Erythroblast (primary cell): Measurements from ENCODE around the gene RGS21.

ENCODE experiments used
- DNase-seq, 2 experiments: peaks; one replicate each; lab custom pipeline; 2025; lab: John Stamatoyannopoulos, UW
- GATA1 ChIP-seq: IDR thresholded peaks from 2 replicates; pipeline ENCODE4 v1.6.1; 2011; ENCODE audit warnings: low read depth, mild to moderate bottlenecking, control low read depth, low read length, moderate library complexity
- POLR2A ChIP-seq: IDR thresholded peaks from 2 replicates; pipeline ENCODE4 v1.6.1; 2011; ENCODE audit warnings: mild to moderate bottlenecking, low read length

The RGS21 gene

DNA sequence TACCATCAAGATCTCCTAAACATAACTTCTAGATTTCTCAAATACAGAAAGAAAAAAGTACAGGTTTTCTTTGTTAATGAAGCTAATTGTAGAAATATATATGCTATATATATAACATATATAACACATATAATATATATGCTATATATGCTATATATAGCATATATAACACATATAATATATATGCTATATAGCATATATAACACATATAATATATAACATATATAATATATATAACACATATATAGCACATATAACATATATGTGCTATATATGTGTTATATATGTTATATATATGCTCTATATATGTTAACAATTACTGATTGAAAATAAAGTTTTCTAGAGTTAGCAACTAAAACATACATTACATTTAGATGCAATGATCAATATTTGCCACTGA is 34.8 kb downstream of the RGS21 start:
- DNase-seq, result no peak
- no peak for TF ChIP-seq POLR2A
- no peak for TF ChIP-seq GATA1

- TF ChIP-seq GATA1 (no peak), POLR2A (no peak)
- DNase-seq, result no peak
Observed at GRCh38 chr1:192357924-192358323, 41.1 kb downstream of the RGS21 start.

GRCh38 chr1:192358402-192358801 is 41.6 kb downstream of the RGS21 start:
- no peak for DNase-seq
- TF ChIP-seq POLR2A, result no peak
- TF ChIP-seq GATA1, result no peak

DNA sequence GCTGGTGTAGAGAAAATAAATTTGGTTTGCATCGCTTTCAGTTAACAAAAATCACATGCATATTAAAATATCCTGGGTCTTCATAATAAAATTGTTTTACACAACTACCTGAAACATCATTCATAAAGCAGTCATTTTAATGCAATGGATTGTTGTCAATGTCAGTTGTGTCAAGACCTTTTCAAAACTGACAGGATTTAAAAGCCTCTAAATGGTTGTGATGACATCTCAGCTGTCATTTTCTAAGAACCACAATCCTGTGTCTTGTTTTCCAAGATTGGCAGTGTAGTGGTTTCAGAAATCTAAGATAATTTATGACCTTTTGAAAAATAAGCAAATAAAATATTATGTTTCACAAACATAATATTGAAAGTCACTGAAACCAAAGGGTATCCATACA is 42.0 kb downstream of the RGS21 start:
- TF ChIP-seq GATA1, result no peak
- no peak for TF ChIP-seq POLR2A
- DNase-seq, result no peak

- TF ChIP-seq POLR2A, result no peak
- no peak for TF ChIP-seq GATA1
- DNase-seq, result no peak
Observed at GRCh38 chr1:192363177-192363576, 46.4 kb downstream of the RGS21 start.

DNA sequence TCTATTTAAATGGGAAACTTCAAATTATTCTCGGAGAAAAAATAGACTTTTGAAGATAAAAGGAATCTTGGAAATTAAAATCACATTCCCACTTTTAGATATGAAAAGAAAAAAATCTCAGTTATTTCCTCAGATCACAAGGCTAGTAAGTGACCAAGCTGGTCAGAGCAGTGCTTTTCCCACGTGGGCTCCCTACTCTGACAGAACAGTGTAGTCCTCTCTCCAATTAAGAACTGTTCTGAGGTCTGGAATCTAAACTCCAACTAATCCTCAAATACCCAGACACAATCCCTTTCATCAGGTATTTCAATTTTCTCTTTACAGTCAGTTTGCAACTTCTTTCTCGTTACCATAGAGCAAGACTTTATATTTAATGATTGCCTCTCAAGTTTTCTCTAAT is 50.6 kb downstream of the RGS21 start:
- no peak for DNase-seq
- no peak for TF ChIP-seq GATA1
- no peak for TF ChIP-seq POLR2A

GRCh38 chr1:192375306-192375705 is 58.5 kb downstream of the RGS21 start:
- no peak for TF ChIP-seq POLR2A
- no peak for DNase-seq

DNA sequence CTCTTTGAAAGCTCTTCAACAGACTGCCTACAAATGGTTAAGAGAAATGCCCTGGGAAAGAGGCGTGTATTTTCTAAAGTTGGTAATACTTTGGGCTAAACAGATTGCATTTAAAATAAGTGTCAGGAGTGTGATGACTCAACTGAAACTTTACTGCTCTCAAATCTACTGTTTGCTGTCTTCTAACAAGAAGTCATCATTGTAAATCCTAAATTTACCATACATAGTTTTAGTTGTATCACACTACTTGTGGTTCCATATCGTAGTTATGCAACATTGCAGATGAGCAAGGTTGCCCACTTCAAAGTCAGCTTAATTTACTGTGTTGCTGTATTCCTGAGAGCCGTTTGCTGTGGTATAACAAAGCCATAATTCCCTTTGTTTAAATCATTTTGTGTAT is 59.6 kb downstream of the RGS21 start:
- TF ChIP-seq POLR2A, result no peak
- TF ChIP-seq GATA1, result no peak
- DNase-seq, result no peak

- DNase-seq, result no peak
- TF ChIP-seq POLR2A, result no peak
- TF ChIP-seq GATA1, result no peak
Observed at GRCh38 chr1:192378276-192378675, 61.5 kb downstream of the RGS21 start.

GRCh38 chr1:192378878-192379277 is 62.1 kb downstream of the RGS21 start:
- TF ChIP-seq POLR2A (no peak), GATA1 (no peak)
- DNase-seq, result no peak

DNA sequence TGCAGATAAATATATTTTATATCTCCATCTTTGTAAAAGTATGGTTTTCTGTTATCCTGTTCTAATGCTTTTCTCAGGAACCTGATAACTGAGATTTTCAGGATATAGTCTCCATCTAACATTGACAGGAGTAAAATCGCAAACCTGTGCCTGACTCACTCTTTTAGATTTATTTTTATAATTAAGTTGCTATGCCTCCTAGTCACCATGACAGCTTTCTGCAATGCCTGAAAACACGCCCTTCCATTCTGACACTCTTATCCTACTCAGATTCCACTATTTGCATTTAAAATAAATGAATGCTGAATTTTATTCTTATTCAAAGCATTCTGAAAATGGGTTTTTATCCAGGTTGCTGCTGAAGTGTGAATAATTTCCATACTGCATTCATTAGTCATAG is 62.8 kb downstream of the RGS21 start:
- DNase-seq, result no peak

DNA sequence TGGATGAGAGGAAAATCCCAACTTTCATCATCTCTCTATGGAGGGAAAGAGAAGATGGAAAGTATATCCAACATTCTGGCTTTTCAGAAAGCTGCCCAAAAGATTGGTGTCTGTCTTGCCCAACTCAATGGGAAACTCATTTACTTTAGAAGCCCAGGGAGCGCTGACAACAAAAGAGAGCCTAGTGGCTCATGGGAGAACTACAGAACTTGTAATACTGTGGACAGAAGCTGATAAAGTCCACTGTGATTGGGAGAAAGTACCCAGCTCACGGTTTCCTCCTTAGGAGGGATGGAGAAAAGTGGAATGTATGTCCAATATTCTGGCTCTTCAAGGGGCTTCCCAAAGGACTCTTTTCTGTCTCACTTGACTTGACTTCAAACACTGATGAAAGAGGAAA is 66.0 kb downstream of the RGS21 start:
- DNase-seq, result no peak
- TF ChIP-seq POLR2A (no peak), GATA1 (no peak)

More for the DNA sequence above, 62.8 kb downstream of the RGS21 start:
- TF ChIP-seq POLR2A, result no peak
- TF ChIP-seq GATA1, result no peak

DNA sequence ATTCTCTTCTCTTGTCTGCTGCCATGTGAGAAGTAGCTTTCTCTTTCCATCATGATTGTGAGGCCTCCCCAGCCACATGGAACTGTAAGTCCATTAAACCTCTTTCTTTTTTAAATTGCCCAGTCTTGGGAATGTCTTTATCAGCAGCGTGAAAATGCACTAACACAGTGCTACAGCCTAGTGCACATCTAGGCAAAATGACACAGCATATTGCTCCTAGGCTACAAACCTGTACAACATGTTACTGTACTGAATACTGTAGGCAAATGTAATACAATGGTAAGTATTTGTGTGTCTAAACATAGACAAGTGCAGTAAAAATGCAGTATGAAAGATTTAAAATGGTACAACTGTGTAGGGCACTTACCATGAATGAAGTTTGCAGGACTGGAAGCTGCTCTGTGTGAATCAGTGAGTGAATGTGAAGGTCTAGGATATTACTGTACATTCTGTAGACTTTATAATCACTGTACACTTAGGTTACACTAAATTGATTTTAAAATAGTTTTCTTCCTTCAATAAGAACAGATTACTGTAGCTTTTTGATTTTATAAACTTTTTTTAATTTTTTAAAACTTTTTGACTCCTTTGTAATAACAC is 69.4 kb downstream of the RGS21 start:
- DNase-seq, result no peak
- TF ChIP-seq GATA1, result no peak
- no peak for TF ChIP-seq POLR2A

GRCh38 chr1:192395211-192395610 is 78.4 kb downstream of the RGS21 start:
- no peak for TF ChIP-seq GATA1
- TF ChIP-seq POLR2A, result no peak
- DNase-seq, result no peak

- TF ChIP-seq POLR2A (no peak), GATA1 (no peak)
- no peak for DNase-seq
Observed at GRCh38 chr1:192395895-192396294, 79.1 kb downstream of the RGS21 start.

DNA sequence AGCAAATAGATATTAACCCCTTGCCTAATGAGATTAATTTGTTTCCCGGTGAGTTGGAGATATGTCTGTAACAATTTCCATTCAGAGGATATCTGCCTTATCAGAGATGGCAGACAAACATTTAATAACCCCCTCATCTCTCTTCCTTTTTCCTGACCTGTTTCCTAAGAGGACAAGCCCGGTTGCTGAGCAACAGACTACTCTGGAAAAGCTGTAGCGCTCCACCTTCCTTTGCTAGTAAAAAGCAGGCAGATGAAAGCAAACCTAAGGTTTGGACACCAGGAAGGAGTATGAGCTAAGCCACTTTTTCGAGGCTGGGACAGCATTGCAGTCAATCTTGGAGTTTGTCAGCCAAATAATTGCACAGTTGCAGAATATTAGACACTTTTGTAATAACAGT is 82.4 kb downstream of the RGS21 start:
- no peak for DNase-seq
- no peak for TF ChIP-seq POLR2A
- TF ChIP-seq GATA1, result no peak

- TF ChIP-seq GATA1 (no peak), POLR2A (no peak)
Observed at GRCh38 chr1:192401825-192402224, 85.0 kb downstream of the RGS21 start.

More at GRCh38 chr1:192401825-192402224, 85.0 kb downstream of the RGS21 start:
- DNase-seq, result no peak
